IMR-90 (cell line): ENCODE results near the gene SOS1.

Experiments
- BHLHE40 ChIP-seq: fragments of 150-350 bp; IDR thresholded peaks from 2 replicates; pipeline ENCODE4 v1.6.1; 2016; ENCODE audit warnings: mild to moderate bottlenecking, low read depth, low read length
- CEBPB ChIP-seq: IDR thresholded peaks from 2 replicates; pipeline ENCODE4 v1.6.1; 2012; ENCODE audit warnings: low read depth, low read length, improper control_type of control experiment
- CHD1 ChIP-seq: IDR thresholded peaks from 2 replicates; pipeline ENCODE4 v1.6.1; 2012; ENCODE audit warnings: low read depth, low read length, improper control_type of control experiment
- FOS ChIP-seq: fragments of 150-350 bp; IDR thresholded peaks from 2 replicates; pipeline ENCODE4 v1.6.1; 2016; ENCODE audit warnings: low read depth, low read length
- MAFK ChIP-seq: IDR thresholded peaks from 2 replicates; pipeline ENCODE4 v1.6.1; 2012; ENCODE audit warnings: low read depth, low read length, improper control_type of control experiment
- MXI1 ChIP-seq: IDR thresholded peaks from 2 replicates; pipeline ENCODE4 v1.6.1; 2012; ENCODE audit warnings: low read depth, mild to moderate bottlenecking, low read length, moderate library complexity, borderline replicate concordance
- NFE2L2 ChIP-seq: fragments of 150-350 bp; IDR thresholded peaks from 2 replicates; pipeline ENCODE4 v1.6.1; 2016; ENCODE audit warnings: low read depth, mild to moderate bottlenecking, low read length
- POLR2A ChIP-seq: IDR thresholded peaks from 2 replicates; pipeline ENCODE4 v1.6.1; 2012; ENCODE audit warnings: mild to moderate bottlenecking, low read depth, low read length
- RAD21 ChIP-seq: IDR thresholded peaks from 2 replicates; pipeline ENCODE4 v1.6.1; 2012; ENCODE audit warnings: low read length, improper control_type of control experiment
- RCOR1 ChIP-seq: IDR thresholded peaks from 2 replicates; pipeline ENCODE4 v1.6.1; 2012; ENCODE audit warnings: mild to moderate bottlenecking, low read length, improper control_type of control experiment; ENCODE audit not compliant: insufficient replicate concordance
- RFX5 ChIP-seq: IDR thresholded peaks from 2 replicates; pipeline ENCODE4 v1.8.0; 2012; ENCODE audit warnings: low read depth, mild to moderate bottlenecking, low read length, moderate library complexity
- SMC3 ChIP-seq: fragments of 150-350 bp; IDR thresholded peaks from 2 replicates; pipeline ENCODE4 v1.6.1; 2016; ENCODE audit warnings: low read depth, mild to moderate bottlenecking, antibody characterized with exemption, low read length, moderate library complexity
- USF2 ChIP-seq: fragments of 150-350 bp; IDR thresholded peaks from 2 replicates; pipeline ENCODE4 v1.6.1; 2017; ENCODE audit warnings: mild to moderate bottlenecking, antibody characterized with exemption, low read length, low read depth
- TF ChIP-seq, protein P1 (sequence below): conservative IDR thresholded peaks from 2 replicates; pipeline ENCODE4 v1.5.1; 2012; ENCODE audit warnings: mild to moderate bottlenecking, low read depth, low read length, improper control_type of control experiment

- TF ChIP-seq, protein P1, sequence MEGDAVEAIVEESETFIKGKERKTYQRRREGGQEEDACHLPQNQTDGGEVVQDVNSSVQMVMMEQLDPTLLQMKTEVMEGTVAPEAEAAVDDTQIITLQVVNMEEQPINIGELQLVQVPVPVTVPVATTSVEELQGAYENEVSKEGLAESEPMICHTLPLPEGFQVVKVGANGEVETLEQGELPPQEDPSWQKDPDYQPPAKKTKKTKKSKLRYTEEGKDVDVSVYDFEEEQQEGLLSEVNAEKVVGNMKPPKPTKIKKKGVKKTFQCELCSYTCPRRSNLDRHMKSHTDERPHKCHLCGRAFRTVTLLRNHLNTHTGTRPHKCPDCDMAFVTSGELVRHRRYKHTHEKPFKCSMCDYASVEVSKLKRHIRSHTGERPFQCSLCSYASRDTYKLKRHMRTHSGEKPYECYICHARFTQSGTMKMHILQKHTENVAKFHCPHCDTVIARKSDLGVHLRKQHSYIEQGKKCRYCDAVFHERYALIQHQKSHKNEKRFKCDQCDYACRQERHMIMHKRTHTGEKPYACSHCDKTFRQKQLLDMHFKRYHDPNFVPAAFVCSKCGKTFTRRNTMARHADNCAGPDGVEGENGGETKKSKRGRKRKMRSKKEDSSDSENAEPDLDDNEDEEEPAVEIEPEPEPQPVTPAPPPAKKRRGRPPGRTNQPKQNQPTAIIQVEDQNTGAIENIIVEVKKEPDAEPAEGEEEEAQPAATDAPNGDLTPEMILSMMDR, result no peak
- no peak for TF ChIP-seq POLR2A
- TF ChIP-seq FOS, result no peak
- TF ChIP-seq MAFK, result no peak
- TF ChIP-seq CHD1, result no peak
- no peak for TF ChIP-seq RFX5
- no peak for TF ChIP-seq CEBPB
- no peak for TF ChIP-seq MXI1
- TF ChIP-seq SMC3, result no peak
- TF ChIP-seq NFE2L2, result no peak
- TF ChIP-seq BHLHE40, result no peak
- no peak for TF ChIP-seq RCOR1
- TF ChIP-seq RAD21, result no peak
- TF ChIP-seq USF2, result no peak
These were observed 20.8 kb downstream of the SOS1 start for GRCh38 chr2:39099870-39100728.
